HG03045 (cell line): ENCODE results near the gene TSC22D2.
"Not testable (repeated sequence)": the region's sequence is repeated elsewhere in the genome, so short reads cannot be mapped to it uniquely, and the experiment has no call there.

Experiments used
- ATAC-seq: cut with Tn5 transposase; IDR thresholded peaks from one replicate; pipeline ENCODE4 v1.9.1; 2021; ENCODE audit warnings: mild to moderate bottlenecking, moderate library complexity; ENCODE audit not compliant: unreplicated experiment

Gene TSC22D2

GRCh38 chr3:150479370-150479769 lies 71.3 kb downstream of the TSC22D2 start:
- ATAC-seq: no peak

- ATAC-seq: no peak
These were observed 72.8 kb downstream of the TSC22D2 start for GRCh38 chr3:150480877-150481276.

GRCh38 chr3:150483226-150483625 lies 75.1 kb downstream of the TSC22D2 start:
- ATAC-seq: no peak

GRCh38 chr3:150484410-150484809 lies 76.3 kb downstream of the TSC22D2 start:
- no peak for ATAC-seq

- no peak for ATAC-seq
These were observed 80.8 kb downstream of the TSC22D2 start for GRCh38 chr3:150488867-150489266.

GRCh38 chr3:150490277-150490986 lies 82.3 kb downstream of the TSC22D2 start:
- ATAC-seq: no peak

GRCh38 chr3:150494411-150494977 lies 86.4 kb downstream of the TSC22D2 start:
- ATAC-seq: no peak

- ATAC-seq: no peak
These were observed 87.1 kb downstream of the TSC22D2 start for GRCh38 chr3:150495149-150495548.

GRCh38 chr3:150495563-150496168 lies 87.6 kb downstream of the TSC22D2 start:
- ATAC-seq: no peak

GRCh38 chr3:150497956-150498355 lies 89.9 kb downstream of the TSC22D2 start:
- ATAC-seq: no peak

- not testable (repeated sequence) for ATAC-seq
These were observed 92.9 kb downstream of the TSC22D2 start for GRCh38 chr3:150500960-150501359.

GRCh38 chr3:150503402-150504099 lies 95.5 kb downstream of the TSC22D2 start:
- no peak for ATAC-seq

- ATAC-seq: no peak
These were observed 96.4 kb downstream of the TSC22D2 start for GRCh38 chr3:150504483-150504882.

- no peak for ATAC-seq
These were observed 100.3 kb downstream of the TSC22D2 start for GRCh38 chr3:150508401-150508800.

GRCh38 chr3:150509780-150510179 lies 101.7 kb downstream of the TSC22D2 start:
- ATAC-seq: no peak

GRCh38 chr3:150511122-150511821 lies 103.2 kb downstream of the TSC22D2 start:
- no peak for ATAC-seq

GRCh38 chr3:150515210-150515609 lies 107.1 kb downstream of the TSC22D2 start:
- no peak for ATAC-seq
